Epithelial cell of prostate (primary cell): ENCODE measurements around the gene TMEM181.
"Not testable (repeated sequence)": the region's sequence is repeated elsewhere in the genome, so short reads cannot be mapped to it uniquely, and the experiment has no call there.

Experiments
- DNase-seq: peaks from one replicate; pipeline ENCODE4 v3.0.0-alpha.2; 2011; ENCODE audit warnings: low read depth, low spot score
- H3K27ac ChIP-seq: fragments of 450-650 bp; 2 replicates; pipeline ENCODE4 v1.5.1; 2017; ENCODE audit warnings: mild to moderate bottlenecking

TMEM181 gene

DNA sequence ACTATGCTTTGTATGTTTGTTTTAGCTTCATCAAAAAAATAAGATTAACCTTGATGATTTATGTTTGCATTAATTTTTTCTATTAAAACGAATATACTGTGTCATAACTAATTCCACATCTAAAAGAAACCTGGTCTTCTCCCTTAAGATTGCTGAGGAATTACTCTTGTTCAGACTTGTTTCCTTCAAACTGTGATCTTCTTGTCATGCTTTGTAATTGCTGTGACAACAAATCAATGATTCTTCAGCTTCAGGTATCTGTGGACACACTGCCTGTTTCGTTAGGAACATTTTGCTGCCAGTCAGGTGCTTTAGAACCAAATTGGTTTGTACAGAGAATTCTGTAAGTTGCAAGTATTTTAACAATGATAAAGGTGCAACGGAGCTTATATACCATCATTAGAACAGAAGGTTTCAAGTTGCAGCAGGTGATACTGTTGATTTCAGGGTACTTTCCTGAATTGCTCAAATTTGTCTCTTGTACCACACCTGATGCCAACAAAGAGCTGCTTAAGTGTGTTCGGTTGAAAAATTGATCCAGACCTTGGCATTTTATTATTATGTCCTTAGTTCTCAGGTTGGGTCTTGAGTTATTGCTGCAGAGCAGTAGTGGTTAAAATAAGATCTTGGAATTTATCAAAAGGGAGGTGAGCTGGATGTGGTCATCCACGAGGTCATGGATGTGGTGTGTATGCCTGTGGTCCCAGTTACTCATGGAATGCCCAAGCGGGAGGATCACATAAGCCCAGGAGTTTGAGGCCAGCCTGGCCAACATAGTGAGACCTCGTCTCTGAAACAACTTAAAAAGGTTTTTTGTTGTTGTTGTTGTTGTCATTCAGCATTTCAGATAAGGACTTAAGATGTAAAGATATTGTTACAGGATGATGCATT lies 109.5 kb downstream of the TMEM181 start:
- peak overlapping the region; percentile 1 for H3K27ac ChIP-seq

GRCh38 chr6:158672119-158672518 lies 112.2 kb downstream of the TMEM181 start:
- DNase-seq, H3K27ac ChIP-seq: not testable (repeated sequence)

More for the DNA sequence above, 109.5 kb downstream of the TMEM181 start:
- DNase-seq = no peak

- no peak overlapping the region for H3K27ac ChIP-seq
- no peak for DNase-seq
These were observed 112.8 kb downstream of the TMEM181 start for GRCh38 chr6:158672726-158673125.

DNA sequence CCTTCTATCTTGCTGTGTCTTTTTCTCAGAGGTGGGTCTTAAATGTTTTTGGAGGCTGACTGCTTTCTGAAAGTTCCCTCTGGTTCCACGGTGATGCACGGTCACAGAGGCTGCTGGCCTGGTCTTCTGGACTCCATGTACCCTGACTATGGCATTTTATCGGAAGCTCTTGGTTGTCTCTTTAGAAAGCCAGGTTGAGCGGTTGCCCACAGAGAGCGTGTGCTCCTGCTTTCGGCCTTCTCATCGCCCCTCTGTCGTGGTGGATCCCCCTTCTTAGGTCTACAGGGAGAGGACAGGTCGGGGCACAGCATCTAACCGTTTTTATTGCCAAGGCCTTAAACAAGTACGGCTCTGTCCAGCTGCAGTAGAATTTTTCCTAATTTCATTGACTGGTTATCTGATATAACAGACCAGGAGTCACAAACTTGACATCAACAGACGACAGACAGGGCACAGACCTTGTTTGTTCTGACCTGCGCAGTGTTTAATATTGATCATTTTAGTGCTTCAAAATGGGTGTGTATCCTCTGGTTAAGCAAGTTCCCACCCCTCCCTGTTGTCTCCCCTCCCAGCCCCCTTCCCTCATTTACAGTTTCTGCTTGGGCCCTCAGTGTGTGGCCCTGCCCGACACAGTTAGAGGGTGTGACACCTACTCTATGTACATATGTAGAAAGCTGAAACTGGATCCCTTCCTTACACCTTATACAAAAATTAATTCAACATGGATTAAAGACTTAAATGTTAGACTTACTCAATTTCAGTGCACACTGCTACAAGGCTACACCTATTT lies 114.6 kb downstream of the TMEM181 start:
- DNase-seq = no peak

GRCh38 chr6:158677094-158677493 lies 117.2 kb downstream of the TMEM181 start:
- not testable (repeated sequence) for DNase-seq

More for the DNA sequence above, 114.6 kb downstream of the TMEM181 start:
- H3K27ac ChIP-seq = no peak overlapping the region

GRCh38 chr6:158677906-158678578 lies 118.2 kb downstream of the TMEM181 start:
- no peak overlapping the region for H3K27ac ChIP-seq
- no peak for DNase-seq

More at GRCh38 chr6:158677094-158677493, 117.2 kb downstream of the TMEM181 start:
- H3K27ac ChIP-seq = not testable (repeated sequence)

- DNase-seq = no peak
- no peak overlapping the region for H3K27ac ChIP-seq
These were observed 120.1 kb downstream of the TMEM181 start for GRCh38 chr6:158680015-158680414.

DNA sequence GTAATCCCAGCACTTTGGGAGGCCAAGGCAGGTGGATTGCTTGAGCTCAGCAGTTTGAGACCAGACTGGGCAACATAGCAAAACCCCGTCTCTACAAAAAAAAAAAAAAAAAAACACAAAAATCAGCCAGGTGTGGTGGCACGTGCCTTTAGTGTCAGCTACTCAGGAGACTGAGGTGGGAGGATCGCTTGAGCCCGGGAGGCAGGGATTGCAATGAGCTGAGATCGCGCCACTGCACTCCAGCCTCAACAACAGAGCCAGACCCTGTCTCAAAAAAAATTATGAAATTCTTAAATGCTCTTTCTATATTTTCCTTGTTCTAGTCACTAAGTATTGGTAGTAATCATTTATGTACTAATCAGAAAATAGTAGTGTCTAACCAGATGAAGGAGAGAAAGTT lies 120.6 kb downstream of the TMEM181 start:
- no peak overlapping the region for H3K27ac ChIP-seq
- DNase-seq = no peak

DNA sequence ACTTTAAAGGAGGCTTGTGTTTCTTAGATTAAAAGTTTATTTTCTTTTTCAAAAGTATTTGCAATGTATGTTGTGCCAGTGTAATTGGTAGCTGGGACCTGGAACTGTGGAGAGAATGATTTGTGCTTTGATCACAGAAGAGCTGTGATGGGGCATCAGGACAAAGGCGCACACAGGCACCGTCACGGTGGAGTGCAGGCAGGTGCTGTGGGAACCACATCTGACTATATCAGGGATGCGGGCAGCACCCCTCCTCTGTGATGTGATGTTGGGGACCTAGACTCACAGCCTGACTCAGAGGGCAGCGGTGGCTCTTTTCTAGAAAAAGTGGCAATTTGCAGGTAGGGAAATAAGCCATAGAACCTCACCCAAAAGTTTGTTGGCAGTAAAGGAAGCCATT lies 124.4 kb downstream of the TMEM181 start:
- H3K27ac ChIP-seq = no peak overlapping the region
- no peak for DNase-seq

- no peak overlapping the region for H3K27ac ChIP-seq
- no peak for DNase-seq
These were observed 124.9 kb downstream of the TMEM181 start for GRCh38 chr6:158684745-158685324.
